GM12875 (cell line): ENCODE results near the gene FBXL20.

Source experiments
- H3K4me3 ChIP-seq: one replicate; pipeline ENCODE4 v1.5.1; 2011; ENCODE audit warnings: low read depth, low read length, control low read depth
- TF ChIP-seq, protein P1 (sequence below): IDR thresholded peaks from 2 replicates; pipeline ENCODE4 v1.5.1; 2011; ENCODE audit warnings: low read depth, mild to moderate bottlenecking, control low read depth, inconsistent platforms, low read length, moderate library complexity, borderline replicate concordance; ENCODE audit not compliant: insufficient read depth

FBXL20 gene

DNA sequence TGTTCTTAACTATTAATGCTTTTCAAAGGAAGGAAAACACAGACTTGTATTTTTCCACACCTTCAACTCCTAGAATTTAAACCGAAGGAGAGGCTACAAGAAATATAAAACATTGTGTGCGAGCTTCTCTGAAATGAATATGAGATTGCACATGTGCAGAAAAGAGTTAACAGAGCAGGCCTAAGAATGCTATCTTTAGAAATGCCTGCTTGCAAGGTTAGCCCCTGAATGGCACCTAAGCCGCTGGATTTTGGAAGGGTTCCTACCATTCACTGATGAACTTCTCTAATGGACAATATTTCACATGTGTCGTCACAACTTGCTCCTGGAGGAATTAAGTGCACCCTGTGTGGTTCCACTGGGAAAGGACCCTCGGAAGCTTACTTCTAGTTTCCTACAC is 69.3 kb downstream of the FBXL20 start:
- H3K4me3 ChIP-seq: no peak overlapping the region
- TF ChIP-seq, protein P1, sequence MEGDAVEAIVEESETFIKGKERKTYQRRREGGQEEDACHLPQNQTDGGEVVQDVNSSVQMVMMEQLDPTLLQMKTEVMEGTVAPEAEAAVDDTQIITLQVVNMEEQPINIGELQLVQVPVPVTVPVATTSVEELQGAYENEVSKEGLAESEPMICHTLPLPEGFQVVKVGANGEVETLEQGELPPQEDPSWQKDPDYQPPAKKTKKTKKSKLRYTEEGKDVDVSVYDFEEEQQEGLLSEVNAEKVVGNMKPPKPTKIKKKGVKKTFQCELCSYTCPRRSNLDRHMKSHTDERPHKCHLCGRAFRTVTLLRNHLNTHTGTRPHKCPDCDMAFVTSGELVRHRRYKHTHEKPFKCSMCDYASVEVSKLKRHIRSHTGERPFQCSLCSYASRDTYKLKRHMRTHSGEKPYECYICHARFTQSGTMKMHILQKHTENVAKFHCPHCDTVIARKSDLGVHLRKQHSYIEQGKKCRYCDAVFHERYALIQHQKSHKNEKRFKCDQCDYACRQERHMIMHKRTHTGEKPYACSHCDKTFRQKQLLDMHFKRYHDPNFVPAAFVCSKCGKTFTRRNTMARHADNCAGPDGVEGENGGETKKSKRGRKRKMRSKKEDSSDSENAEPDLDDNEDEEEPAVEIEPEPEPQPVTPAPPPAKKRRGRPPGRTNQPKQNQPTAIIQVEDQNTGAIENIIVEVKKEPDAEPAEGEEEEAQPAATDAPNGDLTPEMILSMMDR: no peak

DNA sequence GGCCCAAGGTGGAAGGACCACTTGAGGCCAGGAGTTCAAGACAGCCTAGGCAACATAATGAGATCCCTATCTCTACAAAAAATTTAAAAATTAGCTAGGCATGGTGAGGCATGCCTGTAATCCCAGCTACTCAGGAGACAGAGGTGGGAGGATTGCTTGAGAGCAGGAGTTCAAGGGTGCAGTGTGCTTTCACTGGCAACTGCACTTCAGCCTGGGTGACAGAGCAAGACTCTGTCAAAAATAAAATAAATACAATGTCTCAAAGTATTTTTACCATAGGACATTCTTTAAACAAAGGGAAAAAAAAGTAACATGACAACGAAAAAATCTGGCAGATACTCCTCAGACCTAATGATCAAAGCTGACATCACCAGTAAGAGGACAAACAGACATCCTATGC is 72.6 kb downstream of the FBXL20 start:
- TF ChIP-seq, protein P1: no peak
- no peak overlapping the region for H3K4me3 ChIP-seq

DNA sequence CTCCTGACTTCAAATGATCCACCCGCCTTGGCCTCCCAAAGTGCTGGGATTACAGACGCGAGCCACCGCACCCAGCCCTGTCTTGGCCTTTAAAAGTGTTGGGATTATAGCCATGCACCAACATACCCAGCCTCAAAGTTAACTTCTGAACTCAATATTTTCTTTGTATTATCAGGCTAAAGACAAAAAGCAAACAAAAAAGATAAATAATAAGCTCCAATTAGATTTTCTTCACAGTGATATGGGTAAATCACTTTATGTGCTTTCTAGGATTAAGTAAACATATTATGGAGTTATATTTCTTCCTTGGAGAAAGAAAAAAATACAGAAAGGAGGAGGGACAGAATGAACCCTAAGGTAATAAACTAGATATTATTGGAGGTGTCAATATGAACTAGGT is 74.3 kb downstream of the FBXL20 start:
- TF ChIP-seq, protein P1: no peak
- no peak overlapping the region for H3K4me3 ChIP-seq

DNA sequence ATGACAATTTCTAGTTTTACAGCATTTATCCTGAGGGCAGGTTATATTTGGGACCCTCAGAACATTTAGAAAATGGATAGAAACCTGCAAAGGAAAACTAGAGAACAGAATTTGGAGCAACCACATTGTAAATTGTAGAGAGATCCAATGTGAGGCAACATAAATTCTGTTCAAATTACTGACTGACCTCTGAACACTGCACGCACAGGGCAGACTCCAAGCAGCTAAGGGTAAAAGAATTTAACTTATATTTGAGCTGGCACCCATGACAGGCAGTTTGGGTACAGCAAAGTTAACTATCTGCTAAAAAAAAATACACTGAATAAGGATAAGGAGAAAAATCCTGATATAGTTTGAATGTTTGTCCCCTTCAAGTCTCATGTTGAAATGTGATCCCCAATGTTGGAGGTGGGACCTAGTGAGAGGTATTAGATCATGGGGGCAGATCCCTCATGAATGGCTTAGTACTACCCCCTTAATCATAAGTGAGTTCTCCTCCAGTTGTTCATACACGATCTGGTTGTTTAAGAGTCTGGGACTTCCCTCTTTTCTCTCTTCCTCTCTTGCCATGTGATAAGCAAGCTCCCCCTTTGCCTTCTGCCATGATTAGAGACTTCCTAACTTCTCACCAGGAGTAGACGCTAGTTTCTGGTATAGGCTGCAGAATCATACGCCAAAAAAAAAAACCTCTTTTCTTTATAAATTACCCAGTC is 75.7 kb downstream of the FBXL20 start:
- TF ChIP-seq, protein P1: no peak
- H3K4me3 ChIP-seq: no peak overlapping the region

DNA sequence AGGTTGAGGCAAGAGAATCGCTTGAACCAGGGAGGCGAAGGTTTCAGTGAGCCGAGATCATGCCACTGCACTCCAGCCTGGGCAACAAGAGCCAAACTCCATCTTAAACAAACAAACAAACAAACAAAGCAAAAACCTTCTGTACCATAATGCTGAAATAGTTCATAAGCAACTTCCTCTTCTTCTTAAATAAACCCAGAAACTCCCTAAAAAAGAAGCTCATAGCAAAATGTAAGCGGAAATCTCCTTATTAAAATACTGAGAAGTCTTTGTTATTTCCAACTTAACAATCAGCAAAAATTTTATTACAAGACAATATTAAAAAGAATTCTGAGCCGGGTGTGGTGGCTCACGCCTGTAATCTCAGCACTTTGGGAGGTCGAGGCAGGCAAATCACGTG is 82.8 kb downstream of the FBXL20 start:
- TF ChIP-seq, protein P1: no peak
- no peak overlapping the region for H3K4me3 ChIP-seq

DNA sequence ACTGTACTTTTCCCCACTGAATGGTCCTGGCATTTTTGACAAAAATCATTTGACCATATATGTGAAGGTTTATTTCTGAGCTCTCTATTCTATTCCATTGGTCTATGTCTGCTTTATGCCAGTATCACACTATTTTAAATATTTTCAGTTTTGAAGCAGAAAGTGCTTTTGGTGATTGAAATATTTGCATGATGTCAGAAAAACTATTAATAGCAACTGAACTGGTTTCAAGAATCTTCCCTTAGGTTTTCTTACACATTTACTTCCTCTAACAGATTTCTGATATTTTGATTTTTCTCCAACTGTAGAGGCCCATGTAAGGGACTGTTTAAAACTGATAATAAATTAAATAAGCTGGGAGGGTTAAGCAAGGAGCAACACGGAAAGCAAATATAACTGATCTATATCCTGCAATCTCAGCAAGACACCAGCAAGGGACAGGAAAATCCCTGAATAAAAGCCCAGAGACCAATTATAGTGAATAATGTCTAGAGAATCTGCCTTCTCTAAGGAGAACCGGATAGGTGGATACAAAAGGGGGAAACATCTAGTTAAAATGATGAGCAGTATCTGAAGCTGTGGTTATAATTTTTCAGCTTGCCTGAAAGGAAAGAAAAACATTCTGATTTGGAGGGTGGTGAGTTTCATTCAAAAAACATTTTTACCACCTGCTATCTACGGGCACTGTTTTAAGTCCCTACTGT is 94.8 kb downstream of the FBXL20 start:
- TF ChIP-seq, protein P1: no peak
- no peak overlapping the region for H3K4me3 ChIP-seq

DNA sequence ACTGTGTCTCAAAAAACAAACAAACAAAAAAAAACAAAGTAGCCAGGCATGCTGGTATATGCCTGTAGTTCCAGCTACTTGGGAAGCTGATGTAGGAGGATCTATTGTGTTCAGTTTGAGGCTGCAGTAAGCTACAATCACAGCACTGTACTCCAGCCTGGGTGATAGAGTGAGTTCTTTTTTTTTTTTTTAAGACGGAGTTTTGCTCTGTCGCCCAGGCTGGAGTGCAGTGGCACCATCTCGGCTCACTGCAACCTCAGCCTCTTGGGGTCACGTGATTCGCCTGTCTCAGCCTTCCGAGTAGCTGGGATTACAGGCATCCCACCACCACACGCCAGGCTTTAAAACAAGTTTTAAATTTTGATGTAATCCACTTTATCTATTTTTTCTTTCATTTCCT is 95.4 kb downstream of the FBXL20 start:
- H3K4me3 ChIP-seq: no peak overlapping the region
- TF ChIP-seq, protein P1: no peak
